ENCODE measurements around the gene BMAL1. TPM values are rescaled to one million over a fixed set of nuclear protein-coding genes. Genes with fewer than 3 reads are reported as not detected.

Gene BMAL1
- polyA plus RNA-seq, 1 donor (not counting 4 experiments of a cell fraction or from before 2014, with no cell fraction given): 27.5 TPM

DNA sequence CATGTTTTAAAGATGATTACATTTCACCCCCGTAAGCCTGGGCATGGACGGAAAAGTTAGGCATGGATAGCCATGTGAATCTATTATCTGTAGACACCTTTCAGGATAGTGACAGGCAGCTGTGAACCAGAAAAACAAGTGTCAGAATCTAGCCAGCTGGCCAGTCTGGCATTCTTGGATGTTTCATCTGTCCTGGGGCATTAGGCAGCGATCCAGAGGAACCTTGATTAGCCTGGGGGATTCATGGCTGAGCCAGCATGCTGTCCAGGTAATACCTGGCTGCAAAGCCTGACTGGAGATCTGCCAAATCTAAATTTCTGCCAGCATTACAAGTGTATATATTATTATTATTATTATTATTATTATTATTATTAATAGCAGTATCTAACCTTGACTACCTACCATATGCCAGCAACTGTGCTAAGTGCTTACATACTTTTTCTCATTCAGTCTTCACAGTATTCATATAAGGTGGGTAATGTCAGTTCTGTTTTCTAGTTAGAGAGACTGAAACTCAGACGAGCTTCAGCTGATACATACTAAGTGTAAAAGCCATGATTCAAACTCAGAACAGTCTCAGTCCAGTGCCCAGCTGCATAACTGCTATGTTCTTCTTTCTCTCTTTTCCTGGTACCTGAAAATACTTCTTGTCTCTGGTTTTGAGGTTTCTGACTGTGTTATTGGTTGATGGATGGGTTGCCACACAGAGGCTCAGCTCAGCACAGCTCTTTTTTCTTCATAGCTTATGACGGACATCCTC is 12.8 kb downstream of the BMAL1 start:
- H3K79me2 ChIP-seq (ENCODE audit: control insufficient read depth, insufficient read depth, low read length): peaks cover 60% of the 10 kb centered on the region

DNA sequence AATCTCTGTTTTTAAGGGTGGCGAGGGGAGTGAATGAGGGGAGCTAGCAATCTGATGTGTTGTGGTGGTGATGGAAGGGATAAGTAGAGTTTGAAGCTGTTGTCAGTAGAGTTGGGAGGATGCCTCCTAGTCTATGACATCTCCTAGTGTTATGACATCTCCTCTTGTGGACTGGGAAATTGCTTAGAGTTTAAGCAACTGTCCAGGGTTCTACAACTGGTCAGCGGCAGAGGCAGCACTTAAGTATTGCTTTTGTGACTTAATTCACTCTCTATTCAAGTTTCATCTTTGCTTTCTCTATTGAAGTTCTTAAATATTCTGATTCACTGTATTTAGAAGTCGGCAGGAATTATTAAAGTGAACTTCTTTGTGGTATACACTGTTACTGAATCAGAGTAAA is 13.8 kb downstream of the BMAL1 start:
- DNase-seq (ENCODE audit: low read depth, low spot score) (no peak), FAIRE-seq (no peak)
- Histone ChIP-seq H3K4me1 (ENCODE audit: control insufficient read depth, extremely low read depth, insufficient read depth, low read length) (peaks cover 6% of the 10 kb centered on the region), H3K9ac (ENCODE audit: control insufficient read depth, extremely low read depth, insufficient read depth, low read length) (no peak overlapping the region), H3K36me3 (ENCODE audit: control insufficient read depth in 2 of 2, extremely low read depth in 1 of 2, insufficient read depth in 2 of 2, low read length in 2 of 2) (no peaks in the 10 kb centered on the region), H2AFZ (ENCODE audit: control insufficient read depth, low read length) (no peak overlapping the region), H3K9me3 (ENCODE audit: control insufficient read depth, low read depth, low read length) (no peaks in the 10 kb centered on the region), H3K4me2 (ENCODE audit: control insufficient read depth, extremely low read depth, insufficient read depth, low read depth, low read length) (no peak overlapping the region), H3K27me3 (ENCODE audit: control insufficient read depth, extremely low read depth, insufficient read depth, low read length) (no peaks in the 10 kb centered on the region), H3K79me2 (ENCODE audit: control insufficient read depth, insufficient read depth, low read length) (peaks cover 59% of the 10 kb centered on the region), H4K20me1 (ENCODE audit: control insufficient read depth, extremely low read depth, insufficient read depth, low read length) (peaks cover 21% of the 10 kb centered on the region), H3K27ac (ENCODE audit: control insufficient read depth, insufficient read depth, low read length) (no peak overlapping the region), H3K4me3 (ENCODE audit: control insufficient read depth in 2 of 3, extremely low read depth in 1 of 3, insufficient read depth in 2 of 3, low read depth in 1 of 3, low read length in 3 of 3) (no peak overlapping the region), H3K9me1 (ENCODE audit: control insufficient read depth, extremely low read depth, insufficient read depth, low read length) (no peaks in the 10 kb centered on the region)
- TF ChIP-seq, protein P1, sequence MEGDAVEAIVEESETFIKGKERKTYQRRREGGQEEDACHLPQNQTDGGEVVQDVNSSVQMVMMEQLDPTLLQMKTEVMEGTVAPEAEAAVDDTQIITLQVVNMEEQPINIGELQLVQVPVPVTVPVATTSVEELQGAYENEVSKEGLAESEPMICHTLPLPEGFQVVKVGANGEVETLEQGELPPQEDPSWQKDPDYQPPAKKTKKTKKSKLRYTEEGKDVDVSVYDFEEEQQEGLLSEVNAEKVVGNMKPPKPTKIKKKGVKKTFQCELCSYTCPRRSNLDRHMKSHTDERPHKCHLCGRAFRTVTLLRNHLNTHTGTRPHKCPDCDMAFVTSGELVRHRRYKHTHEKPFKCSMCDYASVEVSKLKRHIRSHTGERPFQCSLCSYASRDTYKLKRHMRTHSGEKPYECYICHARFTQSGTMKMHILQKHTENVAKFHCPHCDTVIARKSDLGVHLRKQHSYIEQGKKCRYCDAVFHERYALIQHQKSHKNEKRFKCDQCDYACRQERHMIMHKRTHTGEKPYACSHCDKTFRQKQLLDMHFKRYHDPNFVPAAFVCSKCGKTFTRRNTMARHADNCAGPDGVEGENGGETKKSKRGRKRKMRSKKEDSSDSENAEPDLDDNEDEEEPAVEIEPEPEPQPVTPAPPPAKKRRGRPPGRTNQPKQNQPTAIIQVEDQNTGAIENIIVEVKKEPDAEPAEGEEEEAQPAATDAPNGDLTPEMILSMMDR (optimal IDR thresholded peaks at IDR 0.05 in 1 of 3, IDR thresholded peaks at IDR 0.05 in 1 of 3, conservative IDR thresholded peaks at IDR 0.05 in 1 of 3; ENCODE audit: extremely low read depth in 1 of 3, insufficient read depth in 2 of 3, low read length in 3 of 3): no peak
- TF ChIP-seq EZH2 (IDR thresholded peaks at IDR 0.05; ENCODE audit: low read length): no peak
- dilution Hi-C loops (cut with MboI; ENCODE audit: extremely low pct_ligation_motif_present, low sequenced_read_pairs): no loop called here

More for the DNA sequence above, 12.8 kb downstream of the BMAL1 start:
- H3K4me2 ChIP-seq (ENCODE audit: control insufficient read depth, extremely low read depth, insufficient read depth, low read depth, low read length): no peak overlapping the region
- H3K4me1 ChIP-seq (ENCODE audit: control insufficient read depth, extremely low read depth, insufficient read depth, low read length): peaks cover 6% of the 10 kb centered on the region
- H4K20me1 ChIP-seq (ENCODE audit: control insufficient read depth, extremely low read depth, insufficient read depth, low read length): peaks cover 21% of the 10 kb centered on the region
- no peak overlapping the region for H2AFZ ChIP-seq (ENCODE audit: control insufficient read depth, low read length)
- H3K4me3 ChIP-seq (ENCODE audit: control insufficient read depth in 2 of 3, extremely low read depth in 1 of 3, insufficient read depth in 2 of 3, low read depth in 1 of 3, low read length in 3 of 3): no peak overlapping the region
- no peak overlapping the region for H3K27ac ChIP-seq (ENCODE audit: control insufficient read depth, insufficient read depth, low read length)
- TF ChIP-seq, protein P1 (optimal IDR thresholded peaks at IDR 0.05 in 1 of 3, IDR thresholded peaks at IDR 0.05 in 1 of 3, conservative IDR thresholded peaks at IDR 0.05 in 1 of 3; ENCODE audit: extremely low read depth in 1 of 3, insufficient read depth in 2 of 3, low read length in 3 of 3): no peak
- TF ChIP-seq EZH2 (IDR thresholded peaks at IDR 0.05; ENCODE audit: low read length): no peak
- H3K9me1 ChIP-seq (ENCODE audit: control insufficient read depth, extremely low read depth, insufficient read depth, low read length): no peaks in the 10 kb centered on the region
- dilution Hi-C loops (cut with MboI; ENCODE audit: extremely low pct_ligation_motif_present, low sequenced_read_pairs): no loop called here
- H3K9me3 ChIP-seq (ENCODE audit: control insufficient read depth, low read depth, low read length): no peaks in the 10 kb centered on the region
- H3K9ac ChIP-seq (ENCODE audit: control insufficient read depth, extremely low read depth, insufficient read depth, low read length): no peak overlapping the region
- FAIRE-seq: no peak
- DNase-seq (ENCODE audit: low read depth, low spot score): no peak
- no peaks in the 10 kb centered on the region for H3K27me3 ChIP-seq (ENCODE audit: control insufficient read depth, extremely low read depth, insufficient read depth, low read length)
- no peaks in the 10 kb centered on the region for H3K36me3 ChIP-seq (ENCODE audit: control insufficient read depth in 2 of 2, extremely low read depth in 1 of 2, insufficient read depth in 2 of 2, low read length in 2 of 2)

Measured in keratinocyte (primary cell).